Subcutaneous adipose tissue (tissue), 4 donors: ENCODE data around the gene PKD2L1. TPM values are rescaled to one million over a fixed set of nuclear protein-coding genes. Genes with fewer than 3 reads are reported as not detected.

Experiments used
- CTCF ChIP-seq: fragments of 450-650 bp; IDR thresholded peaks from one replicate; pipeline ENCODE4 v1.5.1; 2016; ENCODE audit warnings: low read depth, mild to moderate bottlenecking, control low read depth, antibody characterized with exemption, moderate library complexity
- total RNA-seq, 4 donors: library from RNA; depleted of rRNA; stranded (reverse); fragments of >200 nt; gene quantifications; one replicate each; pipeline ENCODE4 v1.1.0, GENCODE V29; 2016

The PKD2L1 gene
- total RNA-seq, 4 donors from 2014 or later: 1.2 TPM; not detected in 3

- TF ChIP-seq CTCF: no peak
Measured at GRCh38 chr10:100282907-100283306, 47.1 kb downstream of the PKD2L1 start.

- no peak for TF ChIP-seq CTCF
Measured at GRCh38 chr10:100267239-100268104, 62.6 kb downstream of the PKD2L1 start, which contains the start of gene CWF19L1. Gene CWF19L1 (minus strand): TSS chr10:100267638. CDS start chr10:100267593, 45 bp downstream.

- TF ChIP-seq CTCF: no peak
Measured at GRCh38 chr10:100265821-100266485, 64.1 kb downstream of the PKD2L1 start.

- no peak for TF ChIP-seq CTCF
Measured at GRCh38 chr10:100254191-100254590, 75.8 kb downstream of the PKD2L1 start.

- TF ChIP-seq CTCF: no peak
Measured at GRCh38 chr10:100253041-100253440, 77.0 kb downstream of the PKD2L1 start.

GRCh38 chr10:100248820-100249219 is 81.2 kb downstream of the PKD2L1 start:
- no peak for TF ChIP-seq CTCF
